Upper lobe of left lung (tissue), 4 donors: ENCODE data around the gene TMEM273.

Experiments
- CTCF ChIP-seq, 6 experiments: fragments of 450-650 bp in 4 of 6; fragments of 200-600 bp in 2 of 6; sonication (generic) in 2 of 6; IDR thresholded peaks; one replicate each; pipeline ENCODE4 v1.5.1; 2016 to 2019; ENCODE audit warnings: antibody characterized with exemption in 6 of 6
- EP300 ChIP-seq, 4 donors: sonication (generic); formaldehyde crosslinking; IDR thresholded peaks; one replicate each; pipeline ENCODE4 v1.5.1; 2017; ENCODE audit warnings: antibody characterized with exemption in 4 of 4, control low read depth in 2 of 4
- POLR2AphosphoS5 ChIP-seq, 2 donors: sonication (generic); formaldehyde crosslinking; IDR thresholded peaks; one replicate each; pipeline ENCODE4 v1.5.1; 2017; ENCODE audit warnings: antibody characterized with exemption in 2 of 2

DNA sequence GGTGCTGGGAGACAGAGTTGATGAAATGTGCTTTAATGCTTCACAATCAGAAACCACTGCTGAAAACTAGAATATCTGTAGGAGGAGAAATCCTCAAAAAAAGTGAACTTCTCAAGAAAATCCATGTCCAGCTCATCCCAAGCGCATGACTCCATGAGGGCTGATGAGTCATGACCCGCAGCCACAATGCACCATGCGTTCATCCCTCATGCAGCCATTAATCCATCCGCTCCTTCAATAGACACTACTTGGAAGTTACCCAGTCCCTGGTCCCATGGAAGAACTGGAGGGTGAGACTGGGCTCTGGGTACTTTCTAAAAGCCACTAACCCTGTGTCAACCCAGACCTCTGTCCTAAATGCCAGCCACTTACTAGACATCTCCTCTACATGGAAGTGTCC, 24.4 kb downstream of the TMEM273 start:
- no peak for TF ChIP-seq CTCF (IDR thresholded peaks at IDR 0.05)
- TF ChIP-seq POLR2AphosphoS5 (IDR thresholded peaks at IDR 0.05), result no peak
- no peak for TF ChIP-seq EP300 (IDR thresholded peaks at IDR 0.05)
